Activated CD4-positive, alpha-beta T cell treated with anti-CD3 and anti-CD28 coated beads for 4 hours (primary cell): ENCODE data around the gene SERPINB6.
"Not testable (repeated sequence)": the region's sequence is repeated elsewhere in the genome, so short reads cannot be mapped to it uniquely, and the experiment has no call there.

Experiments
- DNase-seq, 2 donors: peaks; one replicate each; pipeline ENCODE4 v3.0.0-alpha.2; 2020

The SERPINB6 gene

GRCh38 chr6:2976060-2976459 is 4.7 kb upstream of the SERPINB6 start:
- no peak for DNase-seq

GRCh38 chr6:2973676-2974075 is 2.3 kb upstream of the SERPINB6 start:
- DNase-seq, result no peak

- DNase-seq, result not testable (repeated sequence)
Measured at GRCh38 chr6:2973180-2973579, 1.8 kb upstream of the SERPINB6 start.

GRCh38 chr6:2972685-2973084 is 1.3 kb upstream of the SERPINB6 start:
- DNase-seq, result not testable (repeated sequence)

GRCh38 chr6:2972219-2972487 is 786 bp upstream of the SERPINB6 start:
- DNase-seq, result not testable (repeated sequence)

- peak in 1 of 2 donors; percentile 51 for DNase-seq
Measured at GRCh38 chr6:2970753-2971419, 481 bp downstream of the SERPINB6 start.

- no peak for DNase-seq
Measured at GRCh38 chr6:2970034-2970685, 1.2 kb downstream of the SERPINB6 start.

- no peak for DNase-seq
Measured at GRCh38 chr6:2969549-2969948, 1.8 kb downstream of the SERPINB6 start.

- no peak for DNase-seq
Measured at GRCh38 chr6:2968600-2969135, 2.7 kb downstream of the SERPINB6 start.

GRCh38 chr6:2967936-2968335 is 3.4 kb downstream of the SERPINB6 start:
- DNase-seq, result no peak

- DNase-seq, result no peak
Measured at GRCh38 chr6:2966347-2966746, 5.0 kb downstream of the SERPINB6 start.

GRCh38 chr6:2964793-2965505 is 6.4 kb downstream of the SERPINB6 start:
- no peak for DNase-seq

- no peak for DNase-seq
Measured at GRCh38 chr6:2963756-2964155, 7.6 kb downstream of the SERPINB6 start.

GRCh38 chr6:2962636-2963035 is 8.7 kb downstream of the SERPINB6 start:
- DNase-seq, result no peak

GRCh38 chr6:2962004-2962403 is 9.4 kb downstream of the SERPINB6 start:
- DNase-seq, result no peak

- no peak for DNase-seq
Measured at GRCh38 chr6:2961506-2961905, 9.9 kb downstream of the SERPINB6 start.

- DNase-seq, result no peak
Measured at GRCh38 chr6:2960935-2961334, 10.4 kb downstream of the SERPINB6 start.

GRCh38 chr6:2959909-2960719 is 11.3 kb downstream of the SERPINB6 start:
- no peak for DNase-seq

- DNase-seq, result no peak
Measured at GRCh38 chr6:2958776-2959175, 12.6 kb downstream of the SERPINB6 start.

- no peak for DNase-seq
Measured at GRCh38 chr6:2958331-2958711, 13.0 kb downstream of the SERPINB6 start.

- DNase-seq, result no peak
Measured at GRCh38 chr6:2957696-2958330, 13.6 kb downstream of the SERPINB6 start.

- no peak for DNase-seq
Measured at GRCh38 chr6:2956930-2957685, 14.3 kb downstream of the SERPINB6 start.
